Sigmoid colon (tissue), 3 donors: ENCODE results near the gene LMOD1.

Experiments used
- POLR2A ChIP-seq, 2 donors: fragments of 450-650 bp; IDR thresholded peaks; one replicate each; pipeline ENCODE4 v1.6.1; 2016; ENCODE audit warnings: antibody characterized with exemption in 2 of 2, mild to moderate bottlenecking in 2 of 2, moderate library complexity in 2 of 2
- TF ChIP-seq, protein P1 (sequence below), 4 experiments: fragments of 450-650 bp in 3 of 4; fragments of 200-600 bp in 1 of 4; IDR thresholded peaks; one replicate each; pipeline ENCODE4 v1.5.1; 2016 to 2019; ENCODE audit warnings: antibody characterized with exemption in 4 of 4, mild to moderate bottlenecking in 3 of 4, moderate library complexity in 2 of 4

GRCh38 chr1:201982623-201983379, 36.5 kb upstream of the LMOD1 start, which contains the start of gene RNPEP:
- no peak for TF ChIP-seq POLR2A (IDR thresholded peaks at IDR 0.05)
- TF ChIP-seq, protein P1, sequence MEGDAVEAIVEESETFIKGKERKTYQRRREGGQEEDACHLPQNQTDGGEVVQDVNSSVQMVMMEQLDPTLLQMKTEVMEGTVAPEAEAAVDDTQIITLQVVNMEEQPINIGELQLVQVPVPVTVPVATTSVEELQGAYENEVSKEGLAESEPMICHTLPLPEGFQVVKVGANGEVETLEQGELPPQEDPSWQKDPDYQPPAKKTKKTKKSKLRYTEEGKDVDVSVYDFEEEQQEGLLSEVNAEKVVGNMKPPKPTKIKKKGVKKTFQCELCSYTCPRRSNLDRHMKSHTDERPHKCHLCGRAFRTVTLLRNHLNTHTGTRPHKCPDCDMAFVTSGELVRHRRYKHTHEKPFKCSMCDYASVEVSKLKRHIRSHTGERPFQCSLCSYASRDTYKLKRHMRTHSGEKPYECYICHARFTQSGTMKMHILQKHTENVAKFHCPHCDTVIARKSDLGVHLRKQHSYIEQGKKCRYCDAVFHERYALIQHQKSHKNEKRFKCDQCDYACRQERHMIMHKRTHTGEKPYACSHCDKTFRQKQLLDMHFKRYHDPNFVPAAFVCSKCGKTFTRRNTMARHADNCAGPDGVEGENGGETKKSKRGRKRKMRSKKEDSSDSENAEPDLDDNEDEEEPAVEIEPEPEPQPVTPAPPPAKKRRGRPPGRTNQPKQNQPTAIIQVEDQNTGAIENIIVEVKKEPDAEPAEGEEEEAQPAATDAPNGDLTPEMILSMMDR (IDR thresholded peaks at IDR 0.05): peak in 2 of 4 experiments; percentile 15 to 18
